Measurements from ENCODE around the gene PPP4R3A. TPM values are rescaled to one million over a fixed set of nuclear protein-coding genes. Genes with fewer than 3 reads are reported as not detected.

PPP4R3A gene
- total RNA-seq, 1 experiment from 2014 or later = 148 TPM

DNA sequence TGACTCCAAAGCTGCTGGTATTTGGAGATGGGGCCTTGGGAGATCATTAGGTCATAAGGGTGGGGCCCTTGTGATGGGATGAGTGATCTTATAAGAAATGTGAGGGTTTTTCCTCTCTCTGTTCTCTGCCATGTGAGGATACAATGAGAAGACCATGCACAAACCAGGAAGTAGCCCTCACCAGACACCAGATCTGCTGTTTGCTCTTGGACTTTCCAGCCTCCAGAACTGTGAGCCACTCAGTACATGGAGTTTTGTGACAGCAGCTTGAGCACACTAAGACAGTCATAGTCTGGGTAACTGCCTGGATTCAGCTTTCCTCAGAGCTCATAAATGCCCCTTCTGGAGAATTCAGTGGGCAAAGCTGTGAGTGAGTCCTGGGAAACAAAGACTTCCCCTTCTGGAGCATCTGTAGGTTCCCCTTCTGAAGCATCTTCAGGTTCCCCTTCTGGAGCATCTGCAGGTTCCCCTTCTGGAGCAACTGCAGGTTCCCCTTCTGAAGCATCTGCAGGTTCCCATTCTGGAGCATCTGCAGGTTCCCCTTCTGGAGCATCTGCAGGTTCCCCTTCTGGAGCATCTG lies 11.0 kb upstream of the PPP4R3A start:
- Histone ChIP-seq H2AK5ac (ENCODE audit: insufficient read length, low read length) (no peak overlapping the region), H3K79me2 (ENCODE audit: insufficient read depth, low read length) (no peaks in the 10 kb centered on the region), H4K5ac (ENCODE audit: insufficient read length, low read depth, low read length) (no peak overlapping the region), H3K23ac (ENCODE audit: insufficient read length, low read depth, low read length) (no peak overlapping the region), H2BK12ac (ENCODE audit: insufficient read length, low read depth, low read length) (no peak overlapping the region), H2BK15ac (ENCODE audit: low read depth, low read length) (no peak overlapping the region), H2AFZ (ENCODE audit: low read length) (no peak overlapping the region), H3K79me1 (ENCODE audit: insufficient read depth, low read depth, low read length, poor library complexity, severe bottlenecking) (no peaks in the 10 kb centered on the region), H3K27me3 (ENCODE audit: insufficient read depth, low read length) (no peaks in the 10 kb centered on the region), H4K91ac (ENCODE audit: insufficient read length, low read depth, low read length) (no peak overlapping the region), H3K9me3 (ENCODE audit: control insufficient read depth, low read depth, low read length) (no peaks in the 10 kb centered on the region), H3K27ac (ENCODE audit: insufficient read length, low read depth, low read length) (no peak overlapping the region), H2BK20ac (ENCODE audit: low read depth, low read length, poor library complexity, severe bottlenecking) (no peak overlapping the region), H3K14ac (ENCODE audit: insufficient read depth, low read length) (no peak overlapping the region), H2BK120ac (ENCODE audit: low read depth, low read length, poor library complexity, severe bottlenecking) (no peak overlapping the region), H2BK5ac (ENCODE audit: insufficient read length, low read length) (no peak overlapping the region), H3T11ph (ENCODE audit: low read length) (no peak overlapping the region), H3K9ac (ENCODE audit: extremely low read depth, insufficient read length, low read length) (no peak overlapping the region), H4K8ac (replicated peaks; ENCODE audit: insufficient read length, low read depth, low read length) (no peak overlapping the region), H3K23me2 (ENCODE audit: insufficient read length, low read depth, low read length, poor library complexity, severe bottlenecking) (no peaks in the 10 kb centered on the region), H3K4me1 (ENCODE audit: insufficient read depth, low read length) (no peaks in the 10 kb centered on the region), H3K18ac (ENCODE audit: insufficient read length, low read depth, low read length) (no peak overlapping the region), H3K4me2 (ENCODE audit: insufficient read depth, insufficient read length, low read length) (no peak overlapping the region), H3K4ac (ENCODE audit: low read depth, low read length) (no peak overlapping the region), H4K20me1 (ENCODE audit: control insufficient read depth, insufficient read depth, insufficient read length) (no peaks in the 10 kb centered on the region), H3K56ac (ENCODE audit: insufficient read length, low read depth, low read length) (no peak overlapping the region)
- Mint-ChIP-seq H3K4me1 (no peaks in the 10 kb centered on the region), H3K36me3 (ENCODE audit: insufficient read depth in 1 of 3, low read depth in 3 of 3) (no peaks in the 10 kb centered on the region), H3K27me3 (ENCODE audit: low read depth) (peaks cover 23% of the 10 kb centered on the region), H3K4me3 (no peak overlapping the region), H3K9me3 (peaks cover 0 to 2% of the 10 kb centered on the region in 2 experiments; a peak in 2 of 5 replicates), H3K27ac (no peak overlapping the region)
- TF ChIP-seq, protein P1, sequence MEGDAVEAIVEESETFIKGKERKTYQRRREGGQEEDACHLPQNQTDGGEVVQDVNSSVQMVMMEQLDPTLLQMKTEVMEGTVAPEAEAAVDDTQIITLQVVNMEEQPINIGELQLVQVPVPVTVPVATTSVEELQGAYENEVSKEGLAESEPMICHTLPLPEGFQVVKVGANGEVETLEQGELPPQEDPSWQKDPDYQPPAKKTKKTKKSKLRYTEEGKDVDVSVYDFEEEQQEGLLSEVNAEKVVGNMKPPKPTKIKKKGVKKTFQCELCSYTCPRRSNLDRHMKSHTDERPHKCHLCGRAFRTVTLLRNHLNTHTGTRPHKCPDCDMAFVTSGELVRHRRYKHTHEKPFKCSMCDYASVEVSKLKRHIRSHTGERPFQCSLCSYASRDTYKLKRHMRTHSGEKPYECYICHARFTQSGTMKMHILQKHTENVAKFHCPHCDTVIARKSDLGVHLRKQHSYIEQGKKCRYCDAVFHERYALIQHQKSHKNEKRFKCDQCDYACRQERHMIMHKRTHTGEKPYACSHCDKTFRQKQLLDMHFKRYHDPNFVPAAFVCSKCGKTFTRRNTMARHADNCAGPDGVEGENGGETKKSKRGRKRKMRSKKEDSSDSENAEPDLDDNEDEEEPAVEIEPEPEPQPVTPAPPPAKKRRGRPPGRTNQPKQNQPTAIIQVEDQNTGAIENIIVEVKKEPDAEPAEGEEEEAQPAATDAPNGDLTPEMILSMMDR (conservative IDR thresholded peaks at IDR 0.05) = no peak
- DNase-seq = no peak
